Mesenteric fat pad (tissue), 1 donor: ENCODE data around the gene GTF3A. TPM values are rescaled to one million over a fixed set of nuclear protein-coding genes. Genes with fewer than 3 reads are reported as not detected.

Experiments
- DNase-seq: peaks from one replicate; pipeline ENCODE4 v3.0.0-alpha.2; 2020; ENCODE audit warnings: low spot score
- total RNA-seq: library from RNA; stranded (reverse); fragmentation: NEBNext Ultra II Directional; extraction: Animal tissue kit (Norgen Biotek cat#: 25700); gene quantifications from one replicate; pipeline ENCODE4 v1.2.1, GENCODE V29; 2021
- donor health status: DM: yes; HTN: yes; CAD: no.

GTF3A gene
- total RNA-seq, 1 donor from 2014 or later = 115 TPM

GRCh38 chr13:27404680-27405079, 19.7 kb upstream of the GTF3A start:
- DNase-seq = no peak

GRCh38 chr13:27405546-27406134, 18.8 kb upstream of the GTF3A start:
- no peak for DNase-seq

- no peak for DNase-seq
These were observed 18.1 kb upstream of the GTF3A start for GRCh38 chr13:27406178-27406939.

- DNase-seq = no peak
These were observed 16.3 kb upstream of the GTF3A start for GRCh38 chr13:27408074-27408473.

- no peak for DNase-seq
These were observed 15.4 kb upstream of the GTF3A start for GRCh38 chr13:27409013-27409412.

GRCh38 chr13:27411341-27411740, 13.1 kb upstream of the GTF3A start:
- DNase-seq = no peak

- no peak for DNase-seq
These were observed 9.3 kb upstream of the GTF3A start for GRCh38 chr13:27415116-27415515.

- no peak for DNase-seq
These were observed 5.1 kb upstream of the GTF3A start for GRCh38 chr13:27419328-27419727.

- DNase-seq = no peak
These were observed 3.1 kb upstream of the GTF3A start for GRCh38 chr13:27421101-27421871.

GRCh38 chr13:27423333-27423732, 1.1 kb upstream of the GTF3A start:
- DNase-seq = no peak

GRCh38 chr13:27425158-27425917, 919 bp downstream of the GTF3A start:
- no peak for DNase-seq

- no peak for DNase-seq
These were observed 1.7 kb downstream of the GTF3A start for GRCh38 chr13:27425918-27426630.

GRCh38 chr13:27427641-27428040, 3.2 kb downstream of the GTF3A start:
- no peak for DNase-seq

- DNase-seq = no peak
These were observed 3.7 kb downstream of the GTF3A start for GRCh38 chr13:27428160-27428559.

GRCh38 chr13:27432180-27432579, 7.8 kb downstream of the GTF3A start:
- no peak for DNase-seq

GRCh38 chr13:27432611-27433210, 8.3 kb downstream of the GTF3A start:
- DNase-seq = no peak

- DNase-seq = no peak
These were observed 12.7 kb downstream of the GTF3A start for GRCh38 chr13:27437126-27437525.

- no peak for DNase-seq
These were observed 16.0 kb downstream of the GTF3A start for GRCh38 chr13:27440408-27440807.

GRCh38 chr13:27442071-27442647, 17.7 kb downstream of the GTF3A start:
- no peak for DNase-seq

GRCh38 chr13:27442797-27443196, 18.4 kb downstream of the GTF3A start:
- DNase-seq = no peak
